HG03135 (cell line): ENCODE data around the gene AMOTL2.

ENCODE experiments used
- ATAC-seq: cut with Tn5 transposase; IDR thresholded peaks from one replicate; pipeline ENCODE4 v1.9.1; 2021; ENCODE audit warnings: mild to moderate bottlenecking, moderate library complexity; ENCODE audit not compliant: unreplicated experiment

The AMOTL2 gene

GRCh38 chr3:134366928-134367811, 7.1 kb downstream of the AMOTL2 start:
- ATAC-seq, result no peak

- no peak for ATAC-seq
Observed at GRCh38 chr3:134366221-134366927, 7.9 kb downstream of the AMOTL2 start.

GRCh38 chr3:134365766-134366065, 8.5 kb downstream of the AMOTL2 start:
- no peak for ATAC-seq

GRCh38 chr3:134364936-134365765, 9.1 kb downstream of the AMOTL2 start:
- no peak for ATAC-seq

- ATAC-seq, result no peak
Observed at GRCh38 chr3:134364061-134364935, 9.9 kb downstream of the AMOTL2 start.

GRCh38 chr3:134363381-134363755, 10.9 kb downstream of the AMOTL2 start:
- no peak for ATAC-seq

- no peak for ATAC-seq
Observed at GRCh38 chr3:134362670-134363380, 11.4 kb downstream of the AMOTL2 start.

GRCh38 chr3:134362221-134362620, 12.0 kb downstream of the AMOTL2 start:
- no peak for ATAC-seq

GRCh38 chr3:134361162-134361835, 12.9 kb downstream of the AMOTL2 start:
- ATAC-seq, result no peak

- ATAC-seq, result no peak
Observed at GRCh38 chr3:134360046-134360445, 14.2 kb downstream of the AMOTL2 start.

GRCh38 chr3:134359121-134360010, 14.9 kb downstream of the AMOTL2 start:
- ATAC-seq, result no peak

GRCh38 chr3:134357914-134358811, 16.1 kb downstream of the AMOTL2 start:
- no peak for ATAC-seq

- ATAC-seq, result no peak
Observed at GRCh38 chr3:134357261-134357913, 16.9 kb downstream of the AMOTL2 start.

GRCh38 chr3:134356411-134357040, 17.7 kb downstream of the AMOTL2 start:
- no peak for ATAC-seq

- no peak for ATAC-seq
Observed at GRCh38 chr3:134355416-134355815, 18.8 kb downstream of the AMOTL2 start.

- no peak for ATAC-seq
Observed at GRCh38 chr3:134354612-134355251, 19.5 kb downstream of the AMOTL2 start.
